GM18868 (cell line): ENCODE results near the gene PYROXD2.
A peak's percentile ranks its signal among the peaks of the same experiment; 100 is the strongest.

Source experiments
- ATAC-seq: cut with Tn5 transposase; IDR thresholded peaks from one replicate; pipeline ENCODE4 v1.9.1; 2021; ENCODE audit warnings: mild to moderate bottlenecking, moderate library complexity; ENCODE audit not compliant: unreplicated experiment

PYROXD2 gene

GRCh38 chr10:98435178-98435577 lies 20.2 kb upstream of the PYROXD2 start:
- no peak for ATAC-seq

GRCh38 chr10:98433881-98434732 lies 19.1 kb upstream of the PYROXD2 start:
- no peak for ATAC-seq

GRCh38 chr10:98433371-98433770 lies 18.4 kb upstream of the PYROXD2 start:
- no peak for ATAC-seq

- no peak for ATAC-seq
These were observed 17.3 kb upstream of the PYROXD2 start for GRCh38 chr10:98432330-98432729.

GRCh38 chr10:98431016-98431415 lies 16.0 kb upstream of the PYROXD2 start:
- ATAC-seq = no peak

GRCh38 chr10:98430427-98430826 lies 15.4 kb upstream of the PYROXD2 start:
- ATAC-seq = no peak

GRCh38 chr10:98429320-98430072 lies 14.5 kb upstream of the PYROXD2 start:
- ATAC-seq = no peak

- no peak for ATAC-seq
These were observed 12.1 kb upstream of the PYROXD2 start for GRCh38 chr10:98427011-98427515.

GRCh38 chr10:98425511-98426352 lies 10.8 kb upstream of the PYROXD2 start:
- ATAC-seq = peak; percentile 76

- ATAC-seq = no peak
These were observed 9.6 kb upstream of the PYROXD2 start for GRCh38 chr10:98424295-98425254.

GRCh38 chr10:98423691-98424120 lies 8.7 kb upstream of the PYROXD2 start:
- no peak for ATAC-seq

GRCh38 chr10:98422182-98422581 lies 7.2 kb upstream of the PYROXD2 start:
- ATAC-seq = no peak

- ATAC-seq = no peak
These were observed 5.8 kb upstream of the PYROXD2 start for GRCh38 chr10:98420786-98421185.

GRCh38 chr10:98419469-98420261 lies 4.7 kb upstream of the PYROXD2 start:
- ATAC-seq = no peak

- no peak for ATAC-seq
These were observed 3.9 kb upstream of the PYROXD2 start for GRCh38 chr10:98418665-98419468.

GRCh38 chr10:98417973-98418664 lies 3.1 kb upstream of the PYROXD2 start:
- ATAC-seq = no peak

GRCh38 chr10:98417481-98417959 lies 2.5 kb upstream of the PYROXD2 start:
- ATAC-seq = no peak
